HepG2 (cell line): ENCODE results near the gene PMPCB. TPM values are rescaled to one million over a fixed set of nuclear protein-coding genes. Genes with fewer than 3 reads are reported as not detected.
A peak's percentile ranks its signal among the peaks of the same experiment; 100 is the strongest.

ENCODE experiments used
- DR1 ChIP-seq: sonication (generic); formaldehyde crosslinking; IDR thresholded peaks from 2 replicates; pipeline ENCODE4 v1.8.0; 2021; ENCODE audit warnings: mild to moderate bottlenecking, missing genetic modification reagents, inconsistent platforms
- FOXO1 ChIP-seq: sonication (generic); formaldehyde crosslinking; IDR thresholded peaks from 2 replicates; pipeline ENCODE4 v1.4.0; 2020; ENCODE audit warnings: missing genetic modification reagents
- HMG20A ChIP-seq: IDR thresholded peaks from 2 replicates; pipeline ENCODE4 v1.6.1; 2016; ENCODE audit warnings: borderline replicate concordance
- KDM6A ChIP-seq: IDR thresholded peaks from 2 replicates; pipeline ENCODE4 v1.6.1; 2016; ENCODE audit warnings: low read depth
- MIXL1 ChIP-seq: IDR thresholded peaks from 2 replicates; pipeline ENCODE4 v1.6.1; 2016
- NKX3-1 ChIP-seq: sonication (generic); formaldehyde crosslinking; IDR thresholded peaks from 2 replicates; pipeline ENCODE4 v1.5.0; 2020; ENCODE audit warnings: missing genetic modification reagents
- POLR2A ChIP-seq, 2 experiments: IDR thresholded peaks; 2 replicates each; pipeline ENCODE4 v1.6.1; 2011; ENCODE audit warnings: low read depth in 2 of 2, low read length in 2 of 2, mild to moderate bottlenecking in 1 of 2, moderate library complexity in 1 of 2; ENCODE audit not compliant: insufficient read depth in 1 of 2
- POLR2AphosphoS2 ChIP-seq: IDR thresholded peaks from 2 replicates; pipeline ENCODE4 v1.6.1; 2011; ENCODE audit warnings: low read depth, low read length, improper control_type of control experiment
- SMYD3 ChIP-seq: sonication (generic); formaldehyde crosslinking; IDR thresholded peaks from 2 replicates; pipeline ENCODE4 v1.8.1; 2023; ENCODE audit warnings: mild to moderate bottlenecking, missing genetic modification reagents
- STAG1 ChIP-seq: sonication (generic); formaldehyde crosslinking; IDR thresholded peaks from 2 replicates; pipeline ENCODE4 v1.4.0; 2020; ENCODE audit warnings: missing genetic modification reagents
- THAP11 ChIP-seq: IDR thresholded peaks from 2 replicates; pipeline ENCODE4 v1.6.1; 2016; ENCODE audit warnings: missing biosample characterization, missing genetic modification reagents
- U2AF2 ChIP-seq: fragments of 200-400 bp; formaldehyde crosslinking; IDR thresholded peaks from 2 replicates; pipeline ENCODE4 v1.6.1; 2017; ENCODE audit warnings: low read depth, mild to moderate bottlenecking, low read length
- ZMAT3 ChIP-seq: sonication (generic); formaldehyde crosslinking; conservative IDR thresholded peaks from 2 replicates; pipeline ENCODE4 v1.7.0; 2021; ENCODE audit warnings: missing genetic modification reagents
- ZNF205 ChIP-seq: IDR thresholded peaks from 2 replicates; pipeline ENCODE4 v1.6.1; 2018; ENCODE audit warnings: missing biosample characterization, missing genetic modification reagents
- ZNF24 ChIP-seq: fragments of 450-650 bp; IDR thresholded peaks from 2 replicates; pipeline ENCODE4 v1.6.1; 2017; ENCODE audit warnings: antibody characterized with exemption, mild to moderate bottlenecking
- ZNF501 ChIP-seq: sonication (generic); formaldehyde crosslinking; IDR thresholded peaks from 2 replicates; pipeline ENCODE4 v1.5.1; 2020; ENCODE audit warnings: mild to moderate bottlenecking, moderate library complexity, missing genetic modification reagents
- ZNF629 ChIP-seq: sonication (generic); formaldehyde crosslinking; conservative IDR thresholded peaks from 2 replicates; pipeline ENCODE4 v1.5.0; 2020; ENCODE audit warnings: missing genetic modification reagents
- ZNF883 ChIP-seq: sonication (generic); formaldehyde crosslinking; IDR thresholded peaks from 2 replicates; pipeline ENCODE4 v1.5.1; 2020; ENCODE audit warnings: mild to moderate bottlenecking, missing genetic modification reagents; ENCODE audit errors: not compliant biosample characterization
- polyA plus RNA-seq, 8 experiments: library from polyadenylated mRNA; depleted of rRNA in 3 of 8; stranded (reverse) in 7 of 8; unstranded in 1 of 8; fragments of >200 nt; fragmentation: Illumina TruSeq in 4 of 8; extraction: Trizol in 4 of 8; gene quantifications; 2 replicates each; pipeline versions ENCODE4 v1.2.1 to v1.2.3, GENCODE V29; 2011 to 2016; ENCODE audit warnings: low read depth in 4 of 8, missing spikeins in 1 of 8, mixed read lengths in 1 of 8; ENCODE audit not compliant: insufficient read depth in 1 of 8
- total RNA-seq, 5 experiments: library from RNA; depleted of rRNA; stranded (reverse); fragments of >200 nt; fragmentation: Illumina TruSeq; extraction: Trizol; gene quantifications; 2 replicates each; pipeline ENCODE4 v1.2.3, GENCODE V29; 2016; ENCODE audit warnings: low read depth in 1 of 5
- TF ChIP-seq, protein P1 (sequence below): sonication (generic); formaldehyde crosslinking; IDR thresholded peaks from 2 replicates; pipeline ENCODE4 v1.4.0; 2020; ENCODE audit warnings: mild to moderate bottlenecking, missing genetic modification reagents
- TF ChIP-seq, protein P2 (sequence below): sonication (generic); formaldehyde crosslinking; IDR thresholded peaks from 2 replicates; pipeline ENCODE4 v1.5.0; 2020; ENCODE audit warnings: mild to moderate bottlenecking, missing genetic modification reagents, borderline replicate concordance
- TF ChIP-seq, protein P3 (sequence below): IDR thresholded peaks from 2 replicates; pipeline ENCODE4 v1.6.1; 2016; ENCODE audit warnings: low read depth, missing genetic modification reagents, missing compliant biosample characterization

PMPCB gene
- total and polyA plus RNA-seq, 2 of the 13 experiments (the other 11 are each of a cell fraction or from before 2014, with no cell fraction given) = 80.8 to 124 TPM

DNA sequence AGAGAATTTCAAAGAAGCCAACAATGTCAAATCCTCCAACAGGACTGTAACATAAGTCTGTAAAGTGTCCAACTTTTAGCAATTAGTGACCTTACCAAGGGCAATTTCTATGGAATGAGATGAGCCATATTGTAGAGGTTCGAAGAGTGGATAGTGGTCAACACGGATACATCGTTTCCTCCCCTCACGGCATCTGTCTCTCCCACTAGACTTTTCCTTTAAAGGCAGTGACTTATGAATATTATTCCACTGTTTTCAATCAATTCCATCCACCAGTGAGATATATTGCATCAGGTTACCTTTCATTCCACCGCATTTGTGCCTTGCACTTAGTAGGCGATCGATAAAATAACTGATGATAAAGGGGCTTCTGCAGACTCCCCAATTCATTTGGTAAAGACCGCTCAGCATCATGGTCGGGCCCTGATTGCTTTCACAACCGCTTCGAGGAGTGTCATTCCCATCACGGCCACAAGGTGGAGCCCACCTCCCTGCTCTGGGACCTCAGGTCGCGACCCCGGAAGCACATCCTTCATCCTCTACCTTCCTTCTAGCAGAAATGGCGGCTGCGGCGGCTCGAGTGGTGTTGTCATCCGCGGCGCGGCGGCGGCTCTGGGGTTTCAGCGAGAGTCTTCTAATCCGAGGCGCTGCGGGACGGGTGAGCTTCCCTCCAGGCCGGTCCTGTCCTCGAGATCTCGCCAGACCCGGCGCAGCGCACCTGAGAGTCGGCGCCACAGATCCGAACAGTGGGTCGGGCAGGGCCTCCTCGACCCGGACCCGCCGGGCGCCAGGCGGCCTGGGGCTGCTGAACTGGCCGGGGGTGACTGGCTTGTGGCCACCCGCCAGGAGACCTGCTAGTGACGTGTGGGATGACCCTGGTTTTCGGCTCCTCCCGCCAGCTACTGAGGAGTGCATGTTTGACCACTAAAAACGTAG lies at the start of gene PMPCB (continued):
- TF ChIP-seq HMG20A (CRISPR knock-in tag) (0 out of 2 replicates have a peak, but pooled peaks have one; percentile 43), STAG1 (CRISPR knock-in tag) (peak; percentile 78), NKX3-1 (CRISPR knock-in tag) (0 out of 2 replicates have a peak, but pooled peaks have one; percentile 42), THAP11 (peak; percentile 92), SMYD3 (CRISPR knock-in tag) (0 out of 2 replicates have a peak, but pooled peaks have one; percentile 55), MIXL1 (CRISPR knock-in tag) (peak; percentile 29; the same call in 1 of the 2 replicates), ZMAT3 (peak; percentile 77), POLR2A (IDR thresholded peaks at IDR 0.05; ENCODE audit: insufficient read depth in 1 of 2, low read depth in 2 of 2, low read length in 2 of 2) (peak; percentile 75 to 76), DR1 (CRISPR knock-in tag) (peak; percentile 59; the same call in 1 of the 2 replicates), ZNF205 (CRISPR knock-in tag) (peak; percentile 48; the same call in 1 of the 2 replicates), KDM6A (CRISPR knock-in tag) (no peak), POLR2AphosphoS2 (no peak), U2AF2 (no peak), ZNF24 (no peak), ZNF883 (peak; percentile 75), FOXO1 (CRISPR knock-in tag) (peak; percentile 20), ZNF501 (CRISPR knock-in tag) (peak; percentile 99), ZNF629 (CRISPR knock-in tag) (peak; percentile 35)
- TF ChIP-seq, protein P1, sequence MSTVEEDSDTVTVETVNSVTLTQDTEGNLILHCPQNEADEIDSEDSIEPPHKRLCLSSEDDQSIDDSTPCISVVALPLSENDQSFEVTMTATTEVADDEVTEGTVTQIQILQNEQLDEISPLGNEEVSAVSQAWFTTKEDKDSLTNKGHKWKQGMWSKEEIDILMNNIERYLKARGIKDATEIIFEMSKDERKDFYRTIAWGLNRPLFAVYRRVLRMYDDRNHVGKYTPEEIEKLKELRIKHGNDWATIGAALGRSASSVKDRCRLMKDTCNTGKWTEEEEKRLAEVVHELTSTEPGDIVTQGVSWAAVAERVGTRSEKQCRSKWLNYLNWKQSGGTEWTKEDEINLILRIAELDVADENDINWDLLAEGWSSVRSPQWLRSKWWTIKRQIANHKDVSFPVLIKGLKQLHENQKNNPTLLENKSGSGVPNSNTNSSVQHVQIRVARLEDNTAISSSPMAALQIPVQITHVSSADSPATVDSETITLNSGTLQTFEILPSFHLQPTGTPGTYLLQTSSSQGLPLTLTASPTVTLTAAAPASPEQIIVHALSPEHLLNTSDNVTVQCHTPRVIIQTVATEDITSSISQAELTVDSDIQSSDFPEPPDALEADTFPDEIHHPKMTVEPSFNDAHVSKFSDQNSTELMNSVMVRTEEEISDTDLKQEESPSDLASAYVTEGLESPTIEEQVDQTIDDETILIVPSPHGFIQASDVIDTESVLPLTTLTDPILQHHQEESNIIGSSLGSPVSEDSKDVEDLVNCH = no peak
- TF ChIP-seq, protein P2, sequence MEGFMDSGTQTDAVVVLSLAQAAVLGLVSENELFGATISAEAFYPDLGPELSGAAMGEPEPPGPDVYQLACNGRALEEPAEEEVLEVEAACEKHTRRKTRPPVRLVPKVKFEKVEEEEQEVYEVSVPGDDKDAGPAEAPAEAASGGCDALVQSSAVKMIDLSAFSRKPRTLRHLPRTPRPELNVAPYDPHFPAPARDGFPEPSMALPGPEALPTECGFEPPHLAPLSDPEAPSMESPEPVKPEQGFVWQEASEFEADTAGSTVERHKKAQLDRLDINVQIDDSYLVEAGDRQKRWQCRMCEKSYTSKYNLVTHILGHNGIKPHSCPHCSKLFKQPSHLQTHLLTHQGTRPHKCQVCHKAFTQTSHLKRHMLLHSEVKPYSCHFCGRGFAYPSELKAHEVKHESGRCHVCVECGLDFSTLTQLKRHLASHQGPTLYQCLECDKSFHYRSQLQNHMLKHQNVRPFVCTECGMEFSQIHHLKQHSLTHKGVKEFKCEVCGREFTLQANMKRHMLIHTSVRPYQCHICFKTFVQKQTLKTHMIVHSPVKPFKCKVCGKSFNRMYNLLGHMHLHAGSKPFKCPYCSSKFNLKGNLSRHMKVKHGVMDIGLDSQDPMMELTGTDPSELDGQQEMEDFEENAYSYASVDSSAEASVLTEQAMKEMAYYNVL (CRISPR knock-in tag) = peak; percentile 54; the same call in 1 of the 2 replicates
- TF ChIP-seq, protein P3, sequence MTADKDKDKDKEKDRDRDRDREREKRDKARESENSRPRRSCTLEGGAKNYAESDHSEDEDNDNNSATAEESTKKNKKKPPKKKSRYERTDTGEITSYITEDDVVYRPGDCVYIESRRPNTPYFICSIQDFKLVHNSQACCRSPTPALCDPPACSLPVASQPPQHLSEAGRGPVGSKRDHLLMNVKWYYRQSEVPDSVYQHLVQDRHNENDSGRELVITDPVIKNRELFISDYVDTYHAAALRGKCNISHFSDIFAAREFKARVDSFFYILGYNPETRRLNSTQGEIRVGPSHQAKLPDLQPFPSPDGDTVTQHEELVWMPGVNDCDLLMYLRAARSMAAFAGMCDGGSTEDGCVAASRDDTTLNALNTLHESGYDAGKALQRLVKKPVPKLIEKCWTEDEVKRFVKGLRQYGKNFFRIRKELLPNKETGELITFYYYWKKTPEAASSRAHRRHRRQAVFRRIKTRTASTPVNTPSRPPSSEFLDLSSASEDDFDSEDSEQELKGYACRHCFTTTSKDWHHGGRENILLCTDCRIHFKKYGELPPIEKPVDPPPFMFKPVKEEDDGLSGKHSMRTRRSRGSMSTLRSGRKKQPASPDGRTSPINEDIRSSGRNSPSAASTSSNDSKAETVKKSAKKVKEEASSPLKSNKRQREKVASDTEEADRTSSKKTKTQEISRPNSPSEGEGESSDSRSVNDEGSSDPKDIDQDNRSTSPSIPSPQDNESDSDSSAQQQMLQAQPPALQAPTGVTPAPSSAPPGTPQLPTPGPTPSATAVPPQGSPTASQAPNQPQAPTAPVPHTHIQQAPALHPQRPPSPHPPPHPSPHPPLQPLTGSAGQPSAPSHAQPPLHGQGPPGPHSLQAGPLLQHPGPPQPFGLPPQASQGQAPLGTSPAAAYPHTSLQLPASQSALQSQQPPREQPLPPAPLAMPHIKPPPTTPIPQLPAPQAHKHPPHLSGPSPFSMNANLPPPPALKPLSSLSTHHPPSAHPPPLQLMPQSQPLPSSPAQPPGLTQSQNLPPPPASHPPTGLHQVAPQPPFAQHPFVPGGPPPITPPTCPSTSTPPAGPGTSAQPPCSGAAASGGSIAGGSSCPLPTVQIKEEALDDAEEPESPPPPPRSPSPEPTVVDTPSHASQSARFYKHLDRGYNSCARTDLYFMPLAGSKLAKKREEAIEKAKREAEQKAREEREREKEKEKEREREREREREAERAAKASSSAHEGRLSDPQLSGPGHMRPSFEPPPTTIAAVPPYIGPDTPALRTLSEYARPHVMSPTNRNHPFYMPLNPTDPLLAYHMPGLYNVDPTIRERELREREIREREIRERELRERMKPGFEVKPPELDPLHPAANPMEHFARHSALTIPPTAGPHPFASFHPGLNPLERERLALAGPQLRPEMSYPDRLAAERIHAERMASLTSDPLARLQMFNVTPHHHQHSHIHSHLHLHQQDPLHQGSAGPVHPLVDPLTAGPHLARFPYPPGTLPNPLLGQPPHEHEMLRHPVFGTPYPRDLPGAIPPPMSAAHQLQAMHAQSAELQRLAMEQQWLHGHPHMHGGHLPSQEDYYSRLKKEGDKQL = no peak
